ENCODE data around the gene GALNT14.

DNA sequence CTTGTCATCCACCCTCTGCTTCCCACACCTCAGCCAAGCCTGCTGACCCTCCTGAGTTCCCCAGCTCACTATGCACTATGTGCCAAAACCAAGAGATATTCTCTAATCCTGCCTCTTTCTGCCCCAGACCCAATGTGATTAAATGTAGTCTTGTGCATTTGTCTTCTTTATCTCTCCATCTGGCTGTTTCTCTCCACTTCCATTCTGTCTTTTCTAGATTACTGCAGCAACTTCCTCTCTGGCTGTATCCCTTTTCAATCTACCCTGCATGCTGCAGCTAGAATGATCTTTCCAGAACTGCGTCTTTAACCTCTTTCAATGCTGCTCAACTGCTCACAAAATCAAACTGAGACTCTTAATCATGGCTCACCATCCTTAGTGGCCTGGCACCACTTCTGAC lies 164.1 kb downstream of the GALNT14 start:
- TF ChIP-seq, protein P1, sequence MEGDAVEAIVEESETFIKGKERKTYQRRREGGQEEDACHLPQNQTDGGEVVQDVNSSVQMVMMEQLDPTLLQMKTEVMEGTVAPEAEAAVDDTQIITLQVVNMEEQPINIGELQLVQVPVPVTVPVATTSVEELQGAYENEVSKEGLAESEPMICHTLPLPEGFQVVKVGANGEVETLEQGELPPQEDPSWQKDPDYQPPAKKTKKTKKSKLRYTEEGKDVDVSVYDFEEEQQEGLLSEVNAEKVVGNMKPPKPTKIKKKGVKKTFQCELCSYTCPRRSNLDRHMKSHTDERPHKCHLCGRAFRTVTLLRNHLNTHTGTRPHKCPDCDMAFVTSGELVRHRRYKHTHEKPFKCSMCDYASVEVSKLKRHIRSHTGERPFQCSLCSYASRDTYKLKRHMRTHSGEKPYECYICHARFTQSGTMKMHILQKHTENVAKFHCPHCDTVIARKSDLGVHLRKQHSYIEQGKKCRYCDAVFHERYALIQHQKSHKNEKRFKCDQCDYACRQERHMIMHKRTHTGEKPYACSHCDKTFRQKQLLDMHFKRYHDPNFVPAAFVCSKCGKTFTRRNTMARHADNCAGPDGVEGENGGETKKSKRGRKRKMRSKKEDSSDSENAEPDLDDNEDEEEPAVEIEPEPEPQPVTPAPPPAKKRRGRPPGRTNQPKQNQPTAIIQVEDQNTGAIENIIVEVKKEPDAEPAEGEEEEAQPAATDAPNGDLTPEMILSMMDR (conservative IDR thresholded peaks at IDR 0.05; ENCODE audit: low read length): no peak
- TF ChIP-seq EZH2phosphoT487 (IDR thresholded peaks at IDR 0.05; ENCODE audit: borderline replicate concordance): no peak
